SH-SY5Y (cell line): ENCODE measurements around the gene UGT2A3.

Experiments
- GATA2 ChIP-seq: IDR thresholded peaks from 2 replicates; pipeline ENCODE4 v1.6.1; 2011; ENCODE audit warnings: mild to moderate bottlenecking, low read depth, low read length
- GATA3 ChIP-seq: IDR thresholded peaks from 2 replicates; pipeline ENCODE4 v1.6.1; 2011; ENCODE audit warnings: low read depth, mild to moderate bottlenecking, low read length, moderate library complexity

DNA sequence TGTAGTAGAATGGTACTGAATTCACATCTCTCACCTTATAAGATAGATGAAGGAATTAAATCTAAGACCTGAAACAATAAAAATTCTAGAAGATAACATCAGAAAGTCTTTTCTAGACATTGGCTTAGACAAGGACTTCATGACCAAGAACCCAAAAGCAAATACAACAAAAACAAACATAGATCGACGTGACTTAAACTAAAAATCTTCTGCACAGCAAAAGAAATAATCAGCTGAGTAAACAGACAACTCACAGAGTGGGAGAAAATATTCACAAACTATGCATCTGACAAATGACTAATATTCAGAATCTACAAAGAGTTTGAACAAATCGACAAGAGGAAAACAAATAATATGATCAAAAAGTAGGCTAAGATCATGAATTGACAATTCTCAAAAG lies 38.8 kb downstream of the UGT2A3 start:
- no peak for TF ChIP-seq GATA3
- TF ChIP-seq GATA2, result no peak
